Right lobe of liver (tissue), 4 donors: Measurements from ENCODE around the gene KRT13.

Experiments
- CTCF ChIP-seq, 4 donors: fragments of 200-600 bp in 3 of 4; fragments of 450-650 bp in 1 of 4; IDR thresholded peaks; one replicate each; pipeline versions ENCODE4 v1.5.1 to v1.8.0; 2016 to 2022; ENCODE audit warnings: antibody characterized with exemption in 4 of 4, mild to moderate bottlenecking in 2 of 4
- POLR2A ChIP-seq: fragments of 450-650 bp; IDR thresholded peaks from one replicate; pipeline ENCODE4 v1.6.1; 2017; ENCODE audit warnings: antibody characterized with exemption, mild to moderate bottlenecking
- donor health status: DM: no; HTN: no; CAD: no.
- donor health status: DM: no; HTN: no; CAD: no.
- donor health status: DM: no; HTN: yes; CAD: no.

DNA sequence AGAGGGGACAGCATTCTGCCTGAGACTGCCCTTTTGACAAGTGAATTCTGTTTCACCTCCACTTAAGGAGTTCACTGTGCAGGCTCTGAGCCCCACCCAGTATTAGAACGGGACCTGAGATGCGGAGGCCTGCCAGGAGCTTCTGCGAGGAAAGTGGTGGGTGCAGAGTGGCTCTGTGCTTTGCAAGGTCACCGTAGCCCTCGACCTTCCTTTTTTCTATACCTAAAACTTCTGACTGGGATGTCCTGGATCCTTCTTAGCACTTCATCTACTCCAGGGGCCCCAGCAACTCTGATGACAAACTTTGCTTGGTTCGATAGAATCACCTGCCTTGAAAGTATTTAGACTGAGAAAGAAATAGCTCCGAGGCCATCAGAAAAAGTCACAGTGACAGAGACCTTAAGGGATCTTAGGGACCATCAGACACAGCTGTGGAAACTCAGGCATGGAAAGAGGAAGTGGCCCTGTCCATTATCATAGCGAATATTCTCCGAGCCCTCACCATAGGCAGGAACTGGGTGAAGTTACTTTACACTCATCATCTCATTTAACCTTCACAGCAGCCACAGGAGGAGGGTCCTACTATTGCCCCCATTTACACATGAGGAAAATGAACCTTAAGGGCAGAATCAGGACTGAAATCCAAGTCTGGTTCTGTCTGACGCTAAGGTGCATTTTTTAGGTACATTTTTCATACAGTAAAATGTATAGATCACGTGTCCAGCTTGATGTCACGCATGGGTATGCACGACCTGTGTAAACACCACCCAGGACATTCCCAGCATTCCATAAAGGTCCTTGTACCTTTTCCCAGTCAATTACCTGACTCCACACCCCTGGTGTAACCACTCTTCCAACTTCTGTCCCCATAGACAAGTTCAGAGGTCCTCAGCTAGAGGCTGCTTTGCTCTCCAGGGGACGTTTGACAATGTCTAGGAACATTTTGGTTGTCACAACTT is 676 bp upstream of the KRT13 start:
- no peak for TF ChIP-seq POLR2A
- TF ChIP-seq CTCF (IDR thresholded peaks at IDR 0.05), result no peak
